Right ventricle myocardium superior (tissue), 1 donor: ENCODE data around the gene PODXL2. TPM values are rescaled to one million over a fixed set of nuclear protein-coding genes. Genes with fewer than 3 reads are reported as not detected.

Experiments
- ATAC-seq: fragments of 200-7000 bp; cut with Tn5 transposase; one replicate; pipeline ENCODE4 v1.9.1; 2020; ENCODE audit warnings: mild to moderate bottlenecking; ENCODE audit not compliant: poor library complexity
- DNase-seq: peaks from one replicate; pipeline ENCODE4 v3.0.0-alpha.2; 2020
- intact Hi-C: fragments of 100-400 bp; cut with DNase I; formaldehyde crosslinking; loops from one replicate; pipeline ENCODE4 v1.11.2; 2022
- long read RNA-seq: library from polyadenylated mRNA; unstranded; transcript quantifications from one replicate; pipeline ENCODE4 v2.0.0, GENCODE V29; 2021
- total RNA-seq: library from RNA; stranded (reverse); fragmentation: NEBNext Ultra II Directional; extraction: Animal tissue kit (Norgen Biotek cat#: 25700); gene quantifications from one replicate; pipeline ENCODE4 v1.2.1, GENCODE V29; 2021
- donor health status: DM: no; HTN: yes; CAD: no; lungs with severe emphysema.

The PODXL2 gene
- total RNA-seq = 0.94 TPM
- long read RNA-seq, transcript PODXL2-201 (8 exons, 2,186 nt) = major isoform, 7 of 9 reads
- long read RNA-seq, partial matches to known transcripts = 2 of 9 reads
- long read RNA-seq, other reads (novel, unspliced or antisense) = 0 of 9 reads

- intact Hi-C loops = no loop called here
- DNase-seq (peak; percentile 62), ATAC-seq (peak; percentile 86)
These were observed at the start of gene PODXL2 for GRCh38 chr3:127628788-127629466. PODXL2 (plus strand) TSS chr3:127629185; CDS start chr3:127629220, 35 bp downstream.

DNA sequence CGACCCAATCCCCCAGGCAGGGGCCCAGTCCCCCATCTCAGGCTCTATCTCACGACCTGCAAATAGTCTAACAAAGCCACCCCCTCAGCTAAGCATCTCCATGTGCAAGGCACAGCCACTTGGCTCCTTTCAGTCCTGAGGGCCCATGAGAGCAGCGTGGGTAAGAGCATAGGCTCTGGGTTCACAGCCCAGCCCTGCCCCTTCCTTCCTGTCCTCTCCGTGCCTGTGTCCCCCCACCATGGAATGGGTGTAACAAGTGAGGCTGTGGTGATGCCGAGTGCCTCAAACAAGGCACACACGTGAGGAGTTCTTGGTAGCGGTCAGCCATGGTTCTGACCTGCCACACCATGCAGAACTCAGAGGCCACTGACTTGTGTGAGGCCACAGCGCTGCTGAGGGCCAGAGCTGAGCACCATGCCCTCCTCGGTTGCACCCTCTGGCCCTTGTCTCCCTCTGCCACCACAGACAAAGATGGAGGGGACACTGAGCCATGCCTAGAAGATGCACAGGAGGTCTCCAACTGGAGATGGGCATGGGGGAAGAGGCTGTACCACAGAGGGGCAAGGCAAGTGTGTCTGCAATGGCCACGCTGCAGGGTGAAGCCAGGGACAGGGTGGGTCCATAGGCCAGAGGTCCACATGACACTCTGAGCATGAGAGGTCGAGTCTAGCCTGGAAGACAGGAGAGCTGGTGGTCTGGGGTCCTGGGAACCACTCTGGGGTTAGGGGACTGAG lies 48.5 kb upstream of the PODXL2 start:
- DNase-seq (no peak), ATAC-seq (no peak)
- intact Hi-C loops = no loop called here

DNA sequence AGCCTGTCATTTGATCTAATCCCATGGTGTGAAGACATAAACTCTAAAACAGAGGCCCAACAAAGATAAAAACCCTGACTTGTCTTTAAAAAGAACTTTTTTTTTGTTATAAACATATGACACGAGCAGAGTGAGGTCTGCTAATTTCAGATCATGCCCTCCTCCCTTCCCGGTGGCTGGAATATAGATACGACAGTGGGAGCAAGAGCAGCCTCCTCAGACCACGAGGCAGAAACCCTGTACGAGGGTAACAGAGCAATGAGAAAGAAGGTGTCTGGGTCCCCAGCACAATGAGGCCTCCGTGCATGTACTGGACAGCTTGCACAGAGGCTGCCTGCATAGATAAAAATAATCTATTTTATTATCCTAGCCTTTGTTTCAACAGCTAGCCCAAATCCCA lies 44.3 kb upstream of the PODXL2 start:
- intact Hi-C loops = no loop called here
- DNase-seq = no peak
- no peak for ATAC-seq

- no peak for DNase-seq
- intact Hi-C loops = no loop called here
- ATAC-seq = no peak
These were observed 43.7 kb upstream of the PODXL2 start for GRCh38 chr3:127585163-127585812.

DNA sequence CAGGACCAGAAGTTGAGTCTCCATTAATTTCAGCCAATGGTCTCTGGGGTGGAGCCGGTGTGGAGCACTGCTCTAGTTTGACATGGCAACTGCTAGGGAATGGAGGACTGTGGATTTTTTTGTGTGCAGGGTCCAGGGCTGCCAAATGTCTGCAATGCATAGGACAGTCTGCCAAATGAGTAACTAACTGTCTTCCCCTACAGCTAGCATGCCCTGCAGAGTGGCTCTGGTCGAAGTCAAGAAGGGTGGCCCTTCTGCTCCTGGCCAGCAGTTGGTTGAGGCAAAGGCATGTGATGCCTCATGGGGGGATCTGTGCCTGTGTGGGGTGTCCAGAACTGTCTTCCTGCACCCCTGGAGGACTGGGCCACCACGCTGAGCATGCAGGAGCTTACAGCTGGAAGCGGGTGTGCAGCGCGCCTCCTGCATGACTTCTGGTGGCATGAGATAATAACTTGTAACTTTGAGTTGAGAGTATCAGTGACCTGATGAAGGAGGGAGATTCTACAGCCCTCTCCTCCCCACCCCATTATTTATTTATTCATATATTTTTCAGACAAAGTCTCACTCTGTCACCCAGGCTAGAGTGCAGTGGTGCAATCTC lies 43.1 kb upstream of the PODXL2 start:
- no peak for ATAC-seq
- DNase-seq = no peak
- intact Hi-C loops = no loop called here

GRCh38 chr3:127587876-127588275 lies 41.1 kb upstream of the PODXL2 start:
- intact Hi-C loops = no loop called here
- ATAC-seq (no peak), DNase-seq (no peak)

DNA sequence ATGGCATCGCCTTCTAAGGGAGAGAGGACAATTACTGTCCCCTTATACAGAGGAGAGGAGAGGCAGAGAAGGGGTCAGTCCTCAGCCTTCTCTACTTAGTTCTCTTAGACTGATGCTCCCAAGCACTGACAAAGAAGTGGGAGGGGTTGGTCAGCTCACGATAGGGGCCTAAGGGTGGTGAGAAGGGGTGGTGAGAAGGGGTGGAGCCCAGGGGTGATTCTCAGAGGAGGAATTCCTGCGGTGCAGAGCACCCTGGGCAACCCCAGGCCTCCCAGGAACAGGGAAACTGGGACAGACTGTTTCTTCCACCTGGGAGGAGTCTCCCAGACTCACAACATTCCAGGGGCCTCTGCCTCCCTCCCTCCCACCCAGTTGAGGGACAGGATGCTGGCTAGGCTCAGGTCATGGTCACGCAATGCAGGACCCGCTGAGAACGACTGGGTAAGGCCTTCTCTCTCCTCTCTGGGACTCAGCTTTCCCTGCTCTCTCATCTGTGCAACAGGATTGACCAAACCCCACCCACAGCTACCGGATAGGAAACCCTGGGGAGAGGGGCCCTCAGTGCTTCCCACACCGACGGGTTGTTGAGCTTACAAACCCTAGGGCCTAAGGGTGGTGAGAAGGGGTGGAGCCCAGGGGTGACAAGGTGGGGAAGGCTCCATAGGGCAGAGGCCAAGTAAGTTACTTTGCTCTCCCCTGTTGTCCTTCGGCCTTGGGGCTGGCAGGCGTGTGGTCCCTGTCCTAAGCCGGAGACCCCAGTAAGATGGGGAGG lies 40.0 kb upstream of the PODXL2 start:
- DNase-seq = no peak
- no peak for ATAC-seq
- intact Hi-C loops = no loop called here

DNA sequence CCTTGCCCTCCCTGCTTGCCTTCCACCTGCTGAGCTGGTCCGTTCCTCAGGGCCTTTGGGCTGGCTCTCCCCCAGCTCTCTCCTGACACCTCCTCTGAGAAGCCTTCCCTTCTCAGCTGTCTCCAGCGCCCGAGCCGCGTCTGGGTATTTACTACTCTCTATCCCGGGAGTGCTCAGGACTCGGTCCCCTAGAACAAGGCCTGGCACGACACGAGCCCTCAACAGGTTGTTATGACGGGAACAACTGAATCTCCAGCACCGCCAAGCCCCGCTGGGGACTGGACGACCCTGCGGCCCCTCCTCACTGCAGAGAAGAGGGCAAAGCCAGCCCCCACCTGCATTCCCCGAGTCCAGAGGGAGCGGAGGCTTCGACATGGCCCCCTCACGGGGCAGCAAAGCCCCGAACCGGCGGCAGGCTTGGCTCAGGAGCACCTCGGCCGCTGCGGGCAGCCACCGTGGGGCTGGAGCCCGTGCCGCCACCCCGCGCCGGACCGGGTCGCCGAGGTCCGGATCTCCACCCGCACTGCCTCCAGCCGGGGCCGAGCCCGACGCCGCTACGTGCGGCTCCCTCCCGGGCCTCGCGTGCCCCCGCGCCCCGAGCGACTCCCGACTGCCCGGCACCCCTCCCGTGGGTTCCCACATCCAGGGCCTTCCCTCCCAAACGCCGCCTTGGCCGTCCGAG lies 39.2 kb upstream of the PODXL2 start:
- DNase-seq (peak; percentile 44), ATAC-seq (peak; percentile 20)
- intact Hi-C loops = no loop called here

DNA sequence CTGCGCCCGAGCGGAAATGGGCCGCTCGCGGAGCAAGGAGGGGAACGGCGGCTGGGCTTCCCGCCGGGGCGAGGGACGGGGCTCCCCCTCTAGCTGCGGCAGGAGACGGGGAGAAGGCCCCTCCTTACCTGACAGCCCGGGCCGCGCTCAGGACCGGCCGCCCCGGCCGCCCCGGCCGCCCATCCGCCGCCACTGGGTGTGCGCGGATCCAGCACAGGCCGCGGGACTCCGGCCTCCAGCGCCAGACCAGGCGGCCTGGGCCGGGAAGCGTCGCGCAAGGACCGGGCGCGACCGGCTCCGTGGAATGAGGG lies 38.7 kb upstream of the PODXL2 start:
- DNase-seq (peak; percentile 67), ATAC-seq (peak; percentile 75)
- intact Hi-C loops = no loop called here

DNA sequence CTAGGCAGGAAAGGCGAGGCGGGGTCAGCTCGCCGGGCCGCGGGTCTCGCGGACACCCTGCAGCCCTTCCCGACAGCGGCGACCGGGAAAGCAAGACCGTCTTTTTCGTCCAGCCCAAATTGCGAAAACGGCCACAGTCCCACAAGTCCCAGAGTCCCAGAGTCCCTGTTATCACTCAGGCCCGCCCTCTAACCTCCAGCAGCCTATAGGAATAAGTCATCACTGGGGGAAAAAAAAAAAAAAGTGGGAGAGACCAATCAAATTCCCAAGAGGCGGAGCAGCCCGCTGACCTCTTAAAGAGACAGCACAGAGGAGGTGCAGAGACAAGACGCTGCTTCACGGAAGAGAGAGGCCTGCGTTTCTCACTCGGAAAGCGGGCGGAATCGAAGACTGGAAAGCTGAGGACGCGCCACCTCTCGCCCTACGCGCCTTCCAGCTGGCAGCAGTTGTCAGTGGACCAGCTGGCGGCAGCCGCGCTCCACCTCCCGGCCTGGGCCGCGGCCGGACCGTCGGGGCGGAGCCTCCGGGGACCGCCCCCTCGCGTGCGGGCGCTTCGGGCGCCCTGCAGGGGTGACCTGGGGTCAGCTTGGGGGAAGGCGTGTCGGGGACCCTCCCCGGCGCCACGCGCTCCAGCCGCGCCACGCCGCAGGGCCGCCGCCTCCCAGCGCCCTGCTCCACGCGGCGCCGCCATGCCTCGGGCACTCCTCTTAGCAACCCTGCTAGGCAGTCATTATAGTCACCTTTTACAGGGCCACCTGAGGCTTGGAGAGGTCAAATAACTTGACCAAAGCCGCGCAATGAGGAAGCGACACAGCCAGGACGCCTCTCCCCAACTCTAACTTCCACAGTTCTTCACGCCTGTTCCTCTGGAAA lies 38.2 kb upstream of the PODXL2 start, which contains the start of gene TPRA1:
Gene TPRA1 (minus strand): TSS at position 141 of the 873 bp plus-strand sequence. CDS start 10,587 bp downstream, outside the sequence.
- DNase-seq = peak; percentile 93
- peak; percentile 95 for ATAC-seq
- intact Hi-C loops = no loop called here

GRCh38 chr3:127593178-127593577 lies 35.8 kb upstream of the PODXL2 start:
- DNase-seq (no peak), ATAC-seq (no peak)
- intact Hi-C loops = no loop called here

GRCh38 chr3:127595303-127595702 lies 33.7 kb upstream of the PODXL2 start:
- DNase-seq (no peak), ATAC-seq (no peak)
- intact Hi-C loops = no loop called here

DNA sequence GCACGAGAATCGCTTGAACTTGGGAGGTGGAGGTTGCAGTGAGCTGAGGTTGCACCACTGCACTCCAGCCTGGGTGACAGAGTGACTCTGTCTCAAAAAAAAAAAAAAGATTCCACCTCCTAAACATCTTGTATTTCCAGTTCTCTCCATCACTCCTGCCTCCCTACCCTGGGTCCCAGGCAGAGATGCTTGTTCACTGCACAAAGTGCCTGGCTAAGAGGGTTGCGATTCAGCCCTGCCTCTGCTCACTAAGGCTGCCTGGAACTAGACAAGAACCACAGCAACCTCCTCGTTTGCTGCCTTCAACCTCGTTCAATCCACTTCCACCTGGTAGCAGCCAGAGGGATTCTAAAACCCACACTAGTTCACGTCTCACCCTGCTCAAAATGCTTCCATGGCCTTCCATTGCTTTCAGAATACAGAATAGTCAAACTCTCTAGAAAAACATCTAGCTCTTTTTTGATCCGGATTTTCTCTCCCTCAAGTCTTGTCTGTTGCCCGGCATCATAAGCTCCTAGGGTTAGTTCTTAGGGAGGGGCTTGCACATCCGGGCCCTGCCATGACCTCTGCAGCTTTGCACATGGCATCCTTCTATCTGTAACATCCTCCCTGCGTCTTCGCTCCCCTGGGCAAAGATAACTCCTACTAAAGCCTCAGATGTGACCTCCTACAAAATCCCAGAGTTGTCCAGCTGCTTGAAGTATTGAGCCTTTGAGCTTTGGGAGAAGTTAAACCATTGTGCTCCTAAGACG lies 31.8 kb upstream of the PODXL2 start:
- intact Hi-C loops = no loop called here
- ATAC-seq (no peak), DNase-seq (no peak)

GRCh38 chr3:127598841-127599570 lies 30.0 kb upstream of the PODXL2 start:
- no peak for ATAC-seq
- no peak for DNase-seq
- intact Hi-C loops = no loop called here

- DNase-seq (no peak), ATAC-seq (no peak)
- intact Hi-C loops = no loop called here
These were observed 28.1 kb upstream of the PODXL2 start for GRCh38 chr3:127600749-127601456.
